Activated T-cell treated with anti-CD3 and anti-CD28 coated beads for 48 hours (primary cell): ENCODE data around the gene CNOT6L.
"Not testable (repeated sequence)": the region's sequence is repeated elsewhere in the genome, so short reads cannot be mapped to it uniquely, and the experiment has no call there.

Experiments
- DNase-seq: peaks from one replicate; pipeline ENCODE4 v3.0.0-alpha.2; 2020; ENCODE audit warnings: low read depth

CNOT6L gene

GRCh38 chr4:77782102-77782835, 36.9 kb downstream of the CNOT6L start:
- DNase-seq: no peak

GRCh38 chr4:77780762-77781161, 38.4 kb downstream of the CNOT6L start:
- DNase-seq: not testable (repeated sequence)

- no peak for DNase-seq
Measured at GRCh38 chr4:77777135-77777807, 41.9 kb downstream of the CNOT6L start.

GRCh38 chr4:77776182-77777134, 42.7 kb downstream of the CNOT6L start:
- DNase-seq: no peak

GRCh38 chr4:77773101-77773500, 46.1 kb downstream of the CNOT6L start:
- DNase-seq: no peak

GRCh38 chr4:77771566-77771965, 47.6 kb downstream of the CNOT6L start:
- no peak for DNase-seq

- no peak for DNase-seq
Measured at GRCh38 chr4:77765720-77766119, 53.4 kb downstream of the CNOT6L start.

- no peak for DNase-seq
Measured at GRCh38 chr4:77762531-77762930, 56.6 kb downstream of the CNOT6L start.

- no peak for DNase-seq
Measured at GRCh38 chr4:77761595-77761994, 57.6 kb downstream of the CNOT6L start.

- no peak for DNase-seq
Measured at GRCh38 chr4:77758804-77759203, 60.4 kb downstream of the CNOT6L start.

GRCh38 chr4:77751764-77752163, 67.4 kb downstream of the CNOT6L start:
- DNase-seq: no peak

- no peak for DNase-seq
Measured at GRCh38 chr4:77745792-77746191, 73.4 kb downstream of the CNOT6L start.

- DNase-seq: no peak
Measured at GRCh38 chr4:77742054-77742453, 77.1 kb downstream of the CNOT6L start.

GRCh38 chr4:77740480-77740879, 78.7 kb downstream of the CNOT6L start:
- no peak for DNase-seq

GRCh38 chr4:77734928-77735327, 84.2 kb downstream of the CNOT6L start:
- no peak for DNase-seq

- DNase-seq: no peak
Measured at GRCh38 chr4:77731656-77732055, 87.5 kb downstream of the CNOT6L start.

GRCh38 chr4:77728420-77728819, 90.7 kb downstream of the CNOT6L start:
- DNase-seq: no peak

GRCh38 chr4:77721073-77721472, 98.1 kb downstream of the CNOT6L start:
- DNase-seq: no peak

GRCh38 chr4:77718500-77718899, 100.7 kb downstream of the CNOT6L start:
- not testable (repeated sequence) for DNase-seq

- DNase-seq: no peak
Measured at GRCh38 chr4:77715414-77716290, 103.5 kb downstream of the CNOT6L start.

- no peak for DNase-seq
Measured at GRCh38 chr4:77714514-77714913, 104.7 kb downstream of the CNOT6L start.

- DNase-seq: no peak
Measured at GRCh38 chr4:77713884-77714283, 105.3 kb downstream of the CNOT6L start.
